ENCODE results near the gene ARHGAP26.

DNA sequence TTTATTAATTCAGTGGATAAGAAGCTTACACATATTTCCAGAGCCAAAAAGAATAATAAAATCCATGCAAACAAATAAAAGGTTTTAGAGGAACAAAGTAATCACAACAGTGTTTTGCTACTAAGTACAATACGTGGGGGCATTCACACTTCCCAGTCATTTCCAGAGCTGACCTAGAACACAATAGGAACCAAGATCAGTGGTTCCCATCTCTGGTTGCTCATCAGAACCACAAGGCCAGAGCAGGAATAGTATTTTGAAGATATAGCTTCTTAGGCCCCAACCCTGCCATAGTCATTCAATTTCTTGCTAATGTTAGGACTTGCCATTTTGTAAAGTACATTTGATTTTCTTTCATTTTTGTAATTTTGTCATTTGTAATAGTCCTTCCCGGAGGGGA lies 417.9 kb downstream of the ARHGAP26 start:
- no peak for TF ChIP-seq CTCF (IDR thresholded peaks at IDR 0.05)
- no peak for TF ChIP-seq EP300 (IDR thresholded peaks at IDR 0.05)
- no peak for TF ChIP-seq POLR2A (IDR thresholded peaks at IDR 0.05)
